Sigmoid colon (tissue), 4 donors: ENCODE data around the gene HOXA1.

ENCODE experiments used
- EP300 ChIP-seq, 4 donors: sonication (generic); formaldehyde crosslinking; IDR thresholded peaks; one replicate each; pipeline ENCODE4 v1.6.1; 2017; ENCODE audit warnings: antibody characterized with exemption in 4 of 4
- POLR2A ChIP-seq, 2 donors: fragments of 450-650 bp; IDR thresholded peaks; one replicate each; pipeline ENCODE4 v1.6.1; 2016; ENCODE audit warnings: antibody characterized with exemption in 2 of 2, mild to moderate bottlenecking in 2 of 2, moderate library complexity in 2 of 2
- POLR2AphosphoS5 ChIP-seq, 4 donors: sonication (generic); formaldehyde crosslinking; IDR thresholded peaks; one replicate each; pipeline ENCODE4 v1.6.1; 2017; ENCODE audit warnings: antibody characterized with exemption in 4 of 4
- TF ChIP-seq, protein P1 (sequence below), 4 experiments: fragments of 450-650 bp in 3 of 4; fragments of 200-600 bp in 1 of 4; IDR thresholded peaks; one replicate each; pipeline ENCODE4 v1.5.1; 2016 to 2019; ENCODE audit warnings: antibody characterized with exemption in 4 of 4, mild to moderate bottlenecking in 3 of 4, moderate library complexity in 2 of 4

GRCh38 chr7:27097686-27098577 lies 2.1 kb upstream of the HOXA1 start:
- TF ChIP-seq, protein P1, sequence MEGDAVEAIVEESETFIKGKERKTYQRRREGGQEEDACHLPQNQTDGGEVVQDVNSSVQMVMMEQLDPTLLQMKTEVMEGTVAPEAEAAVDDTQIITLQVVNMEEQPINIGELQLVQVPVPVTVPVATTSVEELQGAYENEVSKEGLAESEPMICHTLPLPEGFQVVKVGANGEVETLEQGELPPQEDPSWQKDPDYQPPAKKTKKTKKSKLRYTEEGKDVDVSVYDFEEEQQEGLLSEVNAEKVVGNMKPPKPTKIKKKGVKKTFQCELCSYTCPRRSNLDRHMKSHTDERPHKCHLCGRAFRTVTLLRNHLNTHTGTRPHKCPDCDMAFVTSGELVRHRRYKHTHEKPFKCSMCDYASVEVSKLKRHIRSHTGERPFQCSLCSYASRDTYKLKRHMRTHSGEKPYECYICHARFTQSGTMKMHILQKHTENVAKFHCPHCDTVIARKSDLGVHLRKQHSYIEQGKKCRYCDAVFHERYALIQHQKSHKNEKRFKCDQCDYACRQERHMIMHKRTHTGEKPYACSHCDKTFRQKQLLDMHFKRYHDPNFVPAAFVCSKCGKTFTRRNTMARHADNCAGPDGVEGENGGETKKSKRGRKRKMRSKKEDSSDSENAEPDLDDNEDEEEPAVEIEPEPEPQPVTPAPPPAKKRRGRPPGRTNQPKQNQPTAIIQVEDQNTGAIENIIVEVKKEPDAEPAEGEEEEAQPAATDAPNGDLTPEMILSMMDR (IDR thresholded peaks at IDR 0.05), result no peak
- no peak for TF ChIP-seq POLR2A (IDR thresholded peaks at IDR 0.05)
- TF ChIP-seq POLR2AphosphoS5 (IDR thresholded peaks at IDR 0.05), result no peak
- TF ChIP-seq EP300 (IDR thresholded peaks at IDR 0.05), result no peak
